Upper lobe of left lung (tissue), 4 donors: Measurements from ENCODE around the gene PRKD2.

ENCODE experiments used
- CTCF ChIP-seq, 6 experiments: fragments of 450-650 bp in 4 of 6; fragments of 200-600 bp in 2 of 6; sonication (generic) in 2 of 6; IDR thresholded peaks; one replicate each; pipeline ENCODE4 v1.5.1; 2016 to 2019; ENCODE audit warnings: antibody characterized with exemption in 6 of 6
- EP300 ChIP-seq, 4 donors: sonication (generic); formaldehyde crosslinking; IDR thresholded peaks; one replicate each; pipeline ENCODE4 v1.5.1; 2017; ENCODE audit warnings: antibody characterized with exemption in 4 of 4, control low read depth in 2 of 4
- POLR2A ChIP-seq, 4 donors: fragments of 450-650 bp; IDR thresholded peaks; one replicate each; pipeline ENCODE4 v1.5.1; 2016 to 2017; ENCODE audit warnings: antibody characterized with exemption in 4 of 4, mild to moderate bottlenecking in 2 of 4

- TF ChIP-seq CTCF (IDR thresholded peaks at IDR 0.05) (no peak), EP300 (IDR thresholded peaks at IDR 0.05) (no peak), POLR2A (IDR thresholded peaks at IDR 0.05) (no peak)
These were observed 1.4 kb upstream of the PRKD2 start for GRCh38 chr19:46718157-46718933.
